ENCODE measurements around the gene JOSD2. TPM values are rescaled to one million over a fixed set of nuclear protein-coding genes. Genes with fewer than 3 reads are reported as not detected.

Gene JOSD2
- total and polyA plus RNA-seq, 2 of the 4 experiments (the other 2 are of a cell fraction), result 12.2 to 54.1 TPM

DNA sequence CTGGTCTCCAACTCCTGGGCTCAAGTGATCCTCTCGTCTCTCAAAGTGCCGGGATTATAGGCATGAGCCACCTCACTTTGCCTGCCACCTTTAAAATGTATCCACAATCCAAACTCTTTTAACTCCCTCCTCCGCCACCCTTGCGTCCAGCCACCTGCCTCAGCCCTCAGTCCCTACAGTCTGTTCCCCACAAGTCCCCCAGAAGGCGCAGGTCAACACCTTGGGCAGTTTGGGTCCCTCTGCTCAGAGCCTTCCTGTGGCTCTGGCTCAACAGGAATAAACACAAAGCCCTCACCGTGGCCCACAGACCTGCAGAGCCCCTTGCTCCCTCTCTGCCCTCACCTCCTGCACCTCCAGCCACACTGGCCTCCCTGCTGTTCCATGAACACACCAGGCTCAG, 42.2 kb downstream of the JOSD2 start:
- Histone ChIP-seq H3K18ac (ENCODE audit: low read depth, low read length) (no peak overlapping the region), H3K36me3 (ENCODE audit: control insufficient read depth, insufficient read depth, low read length) (no peaks in the 10 kb centered on the region), H3K27me3 (ENCODE audit: control insufficient read depth, insufficient read depth, low read length) (peaks cover 2% of the 10 kb centered on the region; the same call in 1 of the 2 replicates), H4K5ac (ENCODE audit: low read depth, low read length) (no peak overlapping the region), H3K23ac (ENCODE audit: low read depth, low read length) (no peak overlapping the region), H3K9ac (ENCODE audit: low read depth, low read length) (no peak overlapping the region), H3K79me1 (ENCODE audit: low read depth in 1 of 2, low read length in 2 of 2) (no peaks in the 10 kb centered on the region), H2BK5ac (ENCODE audit: low read depth, low read length, poor library complexity, severe bottlenecking) (no peak overlapping the region), H2AFZ (replicated peaks; ENCODE audit: low read length, poor library complexity) (no peak overlapping the region), H3K9me1 (ENCODE audit: insufficient read depth, low read length) (no peaks in the 10 kb centered on the region), H2BK20ac (ENCODE audit: low read depth, low read length) (no peak overlapping the region), H3K4me1 (ENCODE audit: control insufficient read depth, insufficient read depth, low read length) (no peaks in the 10 kb centered on the region), H3K56ac (ENCODE audit: extremely low read depth, insufficient read depth, low read length) (no peak overlapping the region), H4K91ac (ENCODE audit: insufficient read depth, low read depth, low read length) (no peak overlapping the region), H2AK9ac (replicated peaks; ENCODE audit: low read depth, low read length, poor library complexity) (no peak overlapping the region), H2BK120ac (ENCODE audit: low read depth, low read length) (no peak overlapping the region), H3K4me2 (ENCODE audit: low read depth, low read length) (no peak overlapping the region), H3K14ac (replicated peaks; ENCODE audit: low read depth, low read length) (no peak overlapping the region), H3K9me3 (ENCODE audit: control insufficient read depth, insufficient read depth, low read length) (no peaks in the 10 kb centered on the region), H3K4me3 (ENCODE audit: insufficient read depth, low read depth, low read length) (no peak overlapping the region), H4K20me1 (ENCODE audit: insufficient read depth, low read length) (no peaks in the 10 kb centered on the region), H4K8ac (ENCODE audit: low read depth in 2 of 2, low read length in 2 of 2) (no peak overlapping the region), H2AK5ac (ENCODE audit: low read depth, low read length) (no peak overlapping the region), H3K27ac (ENCODE audit: insufficient read depth, low read length) (no peak overlapping the region), H3K4ac (ENCODE audit: low read depth, low read length) (no peak overlapping the region), H2BK15ac (ENCODE audit: low read depth, low read length) (no peak overlapping the region)
- WGBS, 2 experiments (ENCODE audit: extremely low coverage in 2 of 2, insufficient read length in 1 of 2), result 75% methylated on average over 3 of the region's 6 CpGs; no CpG with 5 or more reads in 1 of the 2 experiments
- DNase-seq, result no peak
- no TSS peak for BruUV-seq (replicated peaks)
- in situ Hi-C loops (cut with MboI; ENCODE audit: low sequenced_read_pairs) (no loop called here), intact Hi-C loops (cut with micrococcal nuclease) (no loop called here), dilution Hi-C loops (cut with HindIII; ENCODE audit: low sequenced_read_pairs, unreplicated experiment) (no loop called here)
- ChIA-PET POLR2A (ENCODE audit: unreplicated experiment) (no interaction called here), CTCF (no interaction called here)
- no peak for ATAC-seq (ENCODE audit: low read depth)
- TF ChIP-seq RFX5 (IDR thresholded peaks at IDR 0.05; ENCODE audit: low read depth, low read length), result no peak
- TF ChIP-seq SMC3 (IDR thresholded peaks at IDR 0.05; ENCODE audit: low read depth, low read length), result no peak
- no peak for TF ChIP-seq RCOR1 (IDR thresholded peaks at IDR 0.05; ENCODE audit: insufficient replicate concordance, low read length)
- TF ChIP-seq RAD21 (IDR thresholded peaks at IDR 0.05; ENCODE audit: low read length), result no peak
- TF ChIP-seq, protein P1, sequence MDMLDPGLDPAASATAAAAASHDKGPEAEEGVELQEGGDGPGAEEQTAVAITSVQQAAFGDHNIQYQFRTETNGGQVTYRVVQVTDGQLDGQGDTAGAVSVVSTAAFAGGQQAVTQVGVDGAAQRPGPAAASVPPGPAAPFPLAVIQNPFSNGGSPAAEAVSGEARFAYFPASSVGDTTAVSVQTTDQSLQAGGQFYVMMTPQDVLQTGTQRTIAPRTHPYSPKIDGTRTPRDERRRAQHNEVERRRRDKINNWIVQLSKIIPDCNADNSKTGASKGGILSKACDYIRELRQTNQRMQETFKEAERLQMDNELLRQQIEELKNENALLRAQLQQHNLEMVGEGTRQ (IDR thresholded peaks at IDR 0.05; ENCODE audit: low read depth, low read length), result no peak
- no peak for TF ChIP-seq FOS (IDR thresholded peaks at IDR 0.05; ENCODE audit: low read depth, low read length)
- TF ChIP-seq, protein P2, sequence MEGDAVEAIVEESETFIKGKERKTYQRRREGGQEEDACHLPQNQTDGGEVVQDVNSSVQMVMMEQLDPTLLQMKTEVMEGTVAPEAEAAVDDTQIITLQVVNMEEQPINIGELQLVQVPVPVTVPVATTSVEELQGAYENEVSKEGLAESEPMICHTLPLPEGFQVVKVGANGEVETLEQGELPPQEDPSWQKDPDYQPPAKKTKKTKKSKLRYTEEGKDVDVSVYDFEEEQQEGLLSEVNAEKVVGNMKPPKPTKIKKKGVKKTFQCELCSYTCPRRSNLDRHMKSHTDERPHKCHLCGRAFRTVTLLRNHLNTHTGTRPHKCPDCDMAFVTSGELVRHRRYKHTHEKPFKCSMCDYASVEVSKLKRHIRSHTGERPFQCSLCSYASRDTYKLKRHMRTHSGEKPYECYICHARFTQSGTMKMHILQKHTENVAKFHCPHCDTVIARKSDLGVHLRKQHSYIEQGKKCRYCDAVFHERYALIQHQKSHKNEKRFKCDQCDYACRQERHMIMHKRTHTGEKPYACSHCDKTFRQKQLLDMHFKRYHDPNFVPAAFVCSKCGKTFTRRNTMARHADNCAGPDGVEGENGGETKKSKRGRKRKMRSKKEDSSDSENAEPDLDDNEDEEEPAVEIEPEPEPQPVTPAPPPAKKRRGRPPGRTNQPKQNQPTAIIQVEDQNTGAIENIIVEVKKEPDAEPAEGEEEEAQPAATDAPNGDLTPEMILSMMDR (conservative IDR thresholded peaks at IDR 0.05; ENCODE audit: low read depth, low read length), result no peak
- TF ChIP-seq, protein P3, sequence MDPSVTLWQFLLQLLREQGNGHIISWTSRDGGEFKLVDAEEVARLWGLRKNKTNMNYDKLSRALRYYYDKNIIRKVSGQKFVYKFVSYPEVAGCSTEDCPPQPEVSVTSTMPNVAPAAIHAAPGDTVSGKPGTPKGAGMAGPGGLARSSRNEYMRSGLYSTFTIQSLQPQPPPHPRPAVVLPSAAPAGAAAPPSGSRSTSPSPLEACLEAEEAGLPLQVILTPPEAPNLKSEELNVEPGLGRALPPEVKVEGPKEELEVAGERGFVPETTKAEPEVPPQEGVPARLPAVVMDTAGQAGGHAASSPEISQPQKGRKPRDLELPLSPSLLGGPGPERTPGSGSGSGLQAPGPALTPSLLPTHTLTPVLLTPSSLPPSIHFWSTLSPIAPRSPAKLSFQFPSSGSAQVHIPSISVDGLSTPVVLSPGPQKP (IDR thresholded peaks at IDR 0.05; ENCODE audit: borderline replicate concordance, low read depth, low read length), result no peak
- TF ChIP-seq MAFK (IDR thresholded peaks at IDR 0.05; ENCODE audit: low read depth, low read length), result no peak

Measured in IMR-90 (cell line).